ENCODE data around the gene GUCY1A1.

Gene GUCY1A1

DNA sequence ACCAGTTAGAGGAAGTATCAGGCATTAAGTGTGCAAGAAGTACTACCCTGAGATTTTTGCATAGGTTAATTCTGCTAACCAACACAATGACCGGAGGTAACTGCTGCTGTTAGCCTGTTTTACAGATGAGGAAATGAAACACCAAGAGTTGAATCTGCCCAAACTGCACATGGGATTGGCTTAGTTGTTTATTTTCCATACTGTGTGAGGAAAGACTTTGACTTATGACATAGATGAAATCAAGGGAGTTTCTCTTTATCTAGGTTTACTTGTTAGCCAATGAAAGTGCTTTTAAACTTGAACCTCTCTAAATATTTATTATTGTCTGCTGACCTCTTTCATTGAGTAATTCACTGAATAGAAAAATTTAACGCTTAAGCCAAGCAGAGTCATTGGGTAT lies 102.4 kb downstream of the GUCY1A1 start:
- no peak overlapping the region for H3K27ac Mint-ChIP-seq
- no peaks in the 10 kb centered on the region for H3K4me1 Mint-ChIP-seq (ENCODE audit: low read depth in 2 of 2)
- no peaks in the 10 kb centered on the region for H3K36me3 Mint-ChIP-seq (ENCODE audit: insufficient read depth)
- DNase-seq: no peak
- no peaks in the 10 kb centered on the region for H3K27me3 Mint-ChIP-seq
- no peak for ATAC-seq (replicated peaks)
- H3K9me3 Mint-ChIP-seq: no peaks in the 10 kb centered on the region
- no peak overlapping the region for H3K4me3 Mint-ChIP-seq

DNA sequence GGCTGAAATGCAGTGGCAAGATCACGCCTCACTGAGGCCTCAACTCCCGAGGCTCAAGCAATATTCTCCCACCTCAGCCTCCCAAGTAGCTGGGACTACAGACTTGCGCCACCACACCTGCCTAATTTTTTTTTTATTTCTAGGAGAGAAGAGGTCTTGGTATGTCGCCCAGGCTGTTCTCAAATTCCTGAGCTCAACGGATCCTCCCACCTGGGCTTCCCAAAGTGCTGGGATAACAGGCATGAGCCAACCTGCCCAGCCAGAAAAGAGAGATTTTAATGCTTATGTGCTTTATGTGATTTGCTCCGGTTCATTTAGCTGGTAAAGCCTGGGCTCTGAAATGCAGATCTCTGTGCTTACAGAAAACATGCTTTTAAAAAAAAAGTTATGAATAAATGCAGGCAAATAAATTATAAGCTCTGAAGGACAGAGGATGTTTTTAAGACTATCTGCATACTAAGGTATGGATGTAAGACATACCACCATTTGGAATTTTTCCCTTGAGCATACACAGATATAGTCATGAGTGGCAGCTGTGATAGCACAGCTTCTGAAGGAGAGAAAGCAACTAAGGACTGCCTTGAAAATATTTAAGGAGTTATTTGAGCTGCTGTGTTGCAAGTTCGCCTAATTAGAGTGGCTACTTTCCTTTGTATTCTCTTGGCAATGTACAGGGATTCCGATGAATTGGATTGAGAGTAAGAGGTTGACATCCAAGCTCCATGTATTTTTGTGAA lies 106.0 kb downstream of the GUCY1A1 start:
- no peaks in the 10 kb centered on the region for H3K4me1 Mint-ChIP-seq (ENCODE audit: low read depth in 2 of 2)
- H3K4me3 Mint-ChIP-seq: no peak overlapping the region
- no peak overlapping the region for H3K27ac Mint-ChIP-seq
- ATAC-seq (replicated peaks) (no peak), DNase-seq (no peak)
- no peaks in the 10 kb centered on the region for H3K9me3 Mint-ChIP-seq
- no peaks in the 10 kb centered on the region for H3K27me3 Mint-ChIP-seq
- H3K36me3 Mint-ChIP-seq (ENCODE audit: insufficient read depth): no peaks in the 10 kb centered on the region

DNA sequence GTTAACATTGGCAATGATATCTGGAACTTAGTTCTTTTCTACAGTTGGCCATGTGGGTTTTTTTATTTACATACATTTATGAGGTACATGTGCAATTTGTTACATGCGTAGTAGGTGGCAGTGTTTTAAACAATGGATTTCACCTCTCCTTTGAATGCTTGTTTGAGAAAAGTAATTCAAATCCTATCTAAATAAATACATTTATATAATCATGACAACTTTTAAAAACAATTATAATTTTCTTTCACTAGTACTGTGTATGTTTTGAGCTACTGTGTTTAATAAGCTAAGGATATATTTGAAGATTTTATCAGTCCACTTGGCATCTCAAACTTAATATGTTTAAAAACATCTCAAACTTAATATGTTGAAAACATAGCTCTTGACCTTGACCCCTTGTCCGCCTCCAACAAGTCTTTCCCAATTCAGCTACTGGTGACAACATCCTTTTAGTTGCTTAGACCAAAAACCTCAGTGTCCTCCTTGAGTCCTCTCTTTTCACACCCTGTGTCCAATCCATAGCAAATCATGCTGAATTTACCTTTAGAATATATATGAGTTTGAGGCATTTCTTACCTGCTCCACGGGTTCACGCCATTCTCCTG lies 106.7 kb downstream of the GUCY1A1 start:
- H3K27me3 Mint-ChIP-seq: no peaks in the 10 kb centered on the region
- no peaks in the 10 kb centered on the region for H3K36me3 Mint-ChIP-seq (ENCODE audit: insufficient read depth)
- no peak overlapping the region for H3K27ac Mint-ChIP-seq
- H3K4me1 Mint-ChIP-seq (ENCODE audit: low read depth in 2 of 2): no peaks in the 10 kb centered on the region
- no peak for DNase-seq
- H3K9me3 Mint-ChIP-seq: no peaks in the 10 kb centered on the region
- H3K4me3 Mint-ChIP-seq: no peak overlapping the region
- ATAC-seq (replicated peaks): no peak

DNA sequence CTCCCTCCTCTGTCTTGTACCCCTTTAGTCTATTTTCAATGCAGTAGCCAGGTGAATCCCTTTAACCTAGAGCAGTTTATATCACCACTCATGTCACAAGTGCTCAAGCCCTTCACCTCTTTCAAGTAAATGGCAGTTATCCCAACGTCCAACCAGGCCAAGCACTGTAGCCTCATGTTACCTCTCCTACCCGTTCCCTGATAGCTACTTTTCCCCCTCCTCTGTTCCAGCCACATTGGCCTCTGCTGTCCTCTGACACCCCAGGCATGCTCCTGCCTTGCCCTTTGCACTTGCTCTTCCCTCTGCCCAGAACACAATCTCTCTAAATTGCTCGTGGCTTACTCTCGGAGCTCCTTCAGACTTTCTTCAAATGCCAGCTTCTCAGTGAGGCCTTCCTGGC lies 107.4 kb downstream of the GUCY1A1 start:
- Mint-ChIP-seq H3K27me3 (no peaks in the 10 kb centered on the region), H3K9me3 (no peaks in the 10 kb centered on the region), H3K27ac (no peak overlapping the region), H3K4me1 (ENCODE audit: low read depth in 2 of 2) (no peaks in the 10 kb centered on the region), H3K4me3 (no peak overlapping the region), H3K36me3 (ENCODE audit: insufficient read depth) (no peaks in the 10 kb centered on the region)
- DNase-seq (no peak), ATAC-seq (replicated peaks) (no peak)

DNA sequence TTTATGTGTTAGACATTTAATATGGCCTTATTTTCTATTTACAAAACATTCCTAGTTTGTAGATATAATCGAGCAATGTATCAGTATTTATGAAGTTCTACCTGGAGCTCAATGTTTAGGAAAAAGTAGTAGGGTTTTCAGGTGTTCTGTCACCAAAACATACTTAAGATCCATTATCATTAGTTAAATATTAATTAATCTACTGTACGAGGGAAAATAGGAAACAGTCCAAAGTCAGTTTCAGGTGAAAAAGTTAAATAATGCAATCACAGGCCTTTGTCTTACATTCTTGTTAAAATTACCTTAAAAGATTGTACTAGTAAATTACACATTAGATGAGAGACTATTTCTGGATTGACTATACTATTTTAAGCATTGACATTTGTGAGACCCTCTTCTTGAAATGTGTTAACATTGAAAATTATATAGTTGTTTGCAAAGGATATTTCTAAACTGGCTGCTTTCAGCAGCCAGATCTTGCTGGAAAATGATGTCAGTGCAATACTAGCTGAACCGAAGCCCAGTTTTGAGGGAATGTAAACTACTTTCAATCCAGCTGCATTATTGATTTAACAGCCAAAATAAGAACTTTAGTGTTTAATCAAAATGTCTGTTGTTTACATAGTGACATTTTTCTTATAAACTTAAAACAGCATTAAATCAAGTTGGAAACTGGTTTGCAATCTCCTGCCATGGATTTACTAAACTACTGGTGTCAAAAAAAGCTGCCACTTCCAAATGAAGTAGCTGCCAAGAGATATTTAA lies 111.5 kb downstream of the GUCY1A1 start:
- Mint-ChIP-seq H3K4me1 (ENCODE audit: low read depth in 2 of 2) (no peaks in the 10 kb centered on the region), H3K9me3 (no peaks in the 10 kb centered on the region), H3K4me3 (no peak overlapping the region), H3K27ac (no peak overlapping the region), H3K36me3 (ENCODE audit: insufficient read depth) (no peaks in the 10 kb centered on the region), H3K27me3 (no peaks in the 10 kb centered on the region)
- DNase-seq (no peak), ATAC-seq (replicated peaks) (no peak)

DNA sequence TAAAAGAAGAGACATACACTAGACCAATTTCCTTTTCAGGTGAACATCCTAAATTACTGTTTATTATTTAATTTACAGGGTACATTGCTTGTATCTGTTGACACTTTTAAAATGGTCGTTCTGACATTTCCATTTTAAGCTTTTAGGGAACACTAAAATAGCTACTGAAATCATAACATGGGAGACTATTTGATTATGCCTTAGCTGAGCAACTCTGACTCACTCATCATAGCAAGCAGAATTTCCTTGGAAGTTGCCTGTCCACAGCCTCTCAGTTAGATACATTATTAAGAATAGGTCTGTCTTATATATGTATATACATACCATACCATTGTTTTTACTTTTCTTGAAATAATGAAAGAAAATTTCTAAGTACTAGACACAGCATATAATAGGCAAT lies 114.1 kb downstream of the GUCY1A1 start:
- Mint-ChIP-seq H3K4me1 (ENCODE audit: low read depth in 2 of 2) (no peaks in the 10 kb centered on the region), H3K27me3 (no peaks in the 10 kb centered on the region), H3K36me3 (ENCODE audit: insufficient read depth) (no peaks in the 10 kb centered on the region), H3K9me3 (no peaks in the 10 kb centered on the region), H3K4me3 (no peak overlapping the region), H3K27ac (no peak overlapping the region)
- ATAC-seq (replicated peaks) (no peak), DNase-seq (no peak)

DNA sequence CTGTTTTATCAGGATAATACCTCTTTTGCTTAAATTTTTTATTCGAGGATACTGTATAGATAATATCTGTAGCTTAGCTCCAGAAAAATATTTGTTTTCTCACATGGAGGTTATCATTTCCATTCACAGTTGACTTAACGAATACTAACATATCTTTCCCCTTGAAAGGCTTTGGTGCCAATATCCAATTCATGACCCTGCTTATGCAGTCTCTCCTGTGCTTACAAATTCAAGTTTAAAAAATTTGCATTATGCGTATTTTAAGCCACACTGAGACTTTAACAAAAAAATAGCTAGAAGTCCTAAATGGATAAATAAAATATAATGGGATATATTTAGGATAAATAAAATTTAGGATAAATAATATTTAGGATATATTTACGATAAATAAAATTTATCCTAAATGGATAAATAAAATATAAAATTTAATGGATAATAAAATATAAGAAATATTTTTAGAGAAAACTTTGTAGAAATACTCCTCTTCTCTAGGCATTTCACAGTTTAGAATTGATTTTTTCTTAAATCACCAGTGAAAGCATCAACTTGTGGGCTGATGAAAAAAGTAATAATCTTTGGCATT lies 114.7 kb downstream of the GUCY1A1 start:
- ATAC-seq (replicated peaks): no peak
- no peak overlapping the region for H3K27ac Mint-ChIP-seq
- DNase-seq: no peak
- H3K27me3 Mint-ChIP-seq: no peaks in the 10 kb centered on the region
- no peaks in the 10 kb centered on the region for H3K36me3 Mint-ChIP-seq (ENCODE audit: insufficient read depth)
- no peak overlapping the region for H3K4me3 Mint-ChIP-seq
- no peaks in the 10 kb centered on the region for H3K9me3 Mint-ChIP-seq
- H3K4me1 Mint-ChIP-seq (ENCODE audit: low read depth in 2 of 2): no peaks in the 10 kb centered on the region
